Measurements from ENCODE around the gene LIPJ.

LIPJ gene

GRCh38 chr10:88557256-88557655, 29.3 kb upstream of the LIPJ start:
- H3K4me3 ChIP-seq (ENCODE audit: insufficient read depth, low read length, poor library complexity, severe bottlenecking), result no peak overlapping the region
- TF ChIP-seq CTCF (IDR thresholded peaks at IDR 0.05; ENCODE audit: insufficient read depth, low read length, poor library complexity, severe bottlenecking), result no peak
- no peak for TF ChIP-seq EZH2phosphoT487 (conservative IDR thresholded peaks at IDR 0.05; ENCODE audit: low read length)
- H3K4me2 ChIP-seq (ENCODE audit: low read depth, low read length, poor library complexity, severe bottlenecking), result no peak overlapping the region
- no peaks in the 10 kb centered on the region; the same call in 1 of the 2 replicates for H3F3A ChIP-seq (ENCODE audit: insufficient read depth)
- no peaks in the 10 kb centered on the region for H3K36me3 ChIP-seq (ENCODE audit: low read length)
- no peak overlapping the region for H3K9ac ChIP-seq (ENCODE audit: low read length)
- no peak overlapping the region for H2AFZ ChIP-seq (ENCODE audit: low read depth, low read length, severe bottlenecking)
- H3K9me2 ChIP-seq (replicated peaks; ENCODE audit: insufficient read depth, low read length), result no peaks in the 10 kb centered on the region
- H3K79me2 ChIP-seq (ENCODE audit: insufficient read depth, low read length), result no peaks in the 10 kb centered on the region
- no peaks in the 10 kb centered on the region for H3K9me3 ChIP-seq (ENCODE audit: insufficient read depth, low read length)
- H4K20me1 ChIP-seq (ENCODE audit: low read depth, low read length), result no peaks in the 10 kb centered on the region
- H3K27me3 ChIP-seq (ENCODE audit: low read length), result no peaks in the 10 kb centered on the region
- no peak overlapping the region for H3K27ac ChIP-seq (ENCODE audit: low read depth, low read length)

- H2AFZ ChIP-seq (ENCODE audit: low read depth, low read length, severe bottlenecking), result no peak overlapping the region
- H3K79me2 ChIP-seq (ENCODE audit: insufficient read depth, low read length), result no peaks in the 10 kb centered on the region
- no peaks in the 10 kb centered on the region for H3K36me3 ChIP-seq (ENCODE audit: low read length)
- no peak overlapping the region for H3K9ac ChIP-seq (ENCODE audit: low read length)
- no peak overlapping the region for H3K4me2 ChIP-seq (ENCODE audit: low read depth, low read length, poor library complexity, severe bottlenecking)
- H4K20me1 ChIP-seq (ENCODE audit: low read depth, low read length), result no peaks in the 10 kb centered on the region
- H3K9me3 ChIP-seq (ENCODE audit: insufficient read depth, low read length), result no peaks in the 10 kb centered on the region
- no peak overlapping the region for H3K27ac ChIP-seq (ENCODE audit: low read depth, low read length)
- no peak overlapping the region for H3K4me3 ChIP-seq (ENCODE audit: insufficient read depth, low read length, poor library complexity, severe bottlenecking)
- H3K9me2 ChIP-seq (replicated peaks; ENCODE audit: insufficient read depth, low read length), result no peaks in the 10 kb centered on the region
- no peaks in the 10 kb centered on the region for H3K27me3 ChIP-seq (ENCODE audit: low read length)
- no peaks in the 10 kb centered on the region for H3F3A ChIP-seq (ENCODE audit: insufficient read depth)
- no peak for TF ChIP-seq CTCF (IDR thresholded peaks at IDR 0.05; ENCODE audit: insufficient read depth, low read length, poor library complexity, severe bottlenecking)
- TF ChIP-seq EZH2phosphoT487 (conservative IDR thresholded peaks at IDR 0.05; ENCODE audit: low read length), result no peak
Measured at GRCh38 chr10:88557658-88558057, 28.9 kb upstream of the LIPJ start.

- no peaks in the 10 kb centered on the region for H3K36me3 ChIP-seq (ENCODE audit: low read length)
- TF ChIP-seq CTCF (IDR thresholded peaks at IDR 0.05; ENCODE audit: insufficient read depth, low read length, poor library complexity, severe bottlenecking), result no peak
- no peak for TF ChIP-seq EZH2phosphoT487 (conservative IDR thresholded peaks at IDR 0.05; ENCODE audit: low read length)
- no peak overlapping the region for H3K4me2 ChIP-seq (ENCODE audit: low read depth, low read length, poor library complexity, severe bottlenecking)
- H3K4me3 ChIP-seq (ENCODE audit: insufficient read depth, low read length, poor library complexity, severe bottlenecking), result no peak overlapping the region
- no peak overlapping the region for H3K9ac ChIP-seq (ENCODE audit: low read length)
- no peaks in the 10 kb centered on the region for H3F3A ChIP-seq (ENCODE audit: insufficient read depth)
- no peaks in the 10 kb centered on the region for H4K20me1 ChIP-seq (ENCODE audit: low read depth, low read length)
- no peaks in the 10 kb centered on the region for H3K79me2 ChIP-seq (ENCODE audit: insufficient read depth, low read length)
- H3K9me2 ChIP-seq (replicated peaks; ENCODE audit: insufficient read depth, low read length), result no peaks in the 10 kb centered on the region
- no peaks in the 10 kb centered on the region for H3K9me3 ChIP-seq (ENCODE audit: insufficient read depth, low read length)
- no peak overlapping the region for H3K27ac ChIP-seq (ENCODE audit: low read depth, low read length)
- H3K27me3 ChIP-seq (ENCODE audit: low read length), result no peaks in the 10 kb centered on the region
- no peak overlapping the region for H2AFZ ChIP-seq (ENCODE audit: low read depth, low read length, severe bottlenecking)
Measured at GRCh38 chr10:88562152-88562551, 24.4 kb upstream of the LIPJ start.
